Measurements from ENCODE around the gene PGD.
A peak's percentile ranks its signal among the peaks of the same experiment; 100 is the strongest.
"Not testable (repeated sequence)": the region's sequence is repeated elsewhere in the genome, so short reads cannot be mapped to it uniquely, and the experiment has no call there.

Gene PGD

DNA sequence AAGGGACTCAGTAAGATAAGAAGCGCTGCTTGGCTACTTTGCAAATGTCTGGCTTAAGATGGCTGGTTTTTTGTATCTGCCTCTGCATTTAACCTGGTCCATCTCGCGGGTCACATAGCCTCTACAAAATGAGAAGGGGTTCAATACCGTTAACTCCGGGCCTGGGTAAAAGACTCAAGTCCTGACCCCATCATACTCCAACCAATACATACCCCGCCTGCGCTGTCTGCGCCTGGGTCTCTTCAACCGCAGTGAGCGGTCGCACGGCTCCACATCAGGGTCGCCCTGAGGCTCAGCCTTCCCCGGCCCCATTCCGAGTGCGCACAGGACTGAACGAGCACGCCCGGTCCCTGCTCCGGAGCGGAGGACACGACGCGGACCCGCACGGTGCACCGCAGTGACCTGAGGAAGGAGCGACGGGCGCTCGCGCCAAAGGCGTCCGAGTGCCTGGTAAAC is 558 bp upstream of the PGD start:
- DNase-seq, result peak in 1 of 58 donors; percentile 56

DNA sequence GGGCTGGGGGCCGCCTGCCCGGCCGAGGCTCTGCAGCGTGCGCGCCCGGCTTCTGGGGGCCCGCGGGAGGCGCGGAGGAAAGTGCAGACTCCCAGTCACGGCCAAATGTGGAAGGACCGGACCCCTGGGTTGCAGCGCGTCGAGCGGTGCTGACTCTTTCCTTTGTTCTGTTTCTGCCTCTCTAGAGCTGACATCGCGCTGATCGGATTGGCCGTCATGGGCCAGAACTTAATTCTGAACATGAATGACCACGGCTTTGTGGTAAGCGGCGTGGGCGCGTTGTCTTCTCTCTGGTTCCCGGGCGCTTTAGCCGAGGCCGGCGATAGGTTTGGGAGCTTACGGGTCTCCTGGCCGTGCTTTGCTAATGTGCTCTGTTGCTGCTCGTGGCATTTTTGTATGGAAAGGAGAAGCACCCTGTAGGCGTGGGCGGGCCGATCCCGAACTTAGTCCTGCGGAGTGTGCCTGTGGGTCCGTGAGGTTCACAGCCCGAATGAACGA is 629 bp downstream of the PGD start:
- DNase-seq, result peak in 11 of 58 donors; percentile 10 to 49 (median 32)

GRCh38 chr1:10400013-10400412 is 1.1 kb downstream of the PGD start:
- no peak for DNase-seq

- no peak for DNase-seq
Measured at GRCh38 chr1:10401281-10401680, 2.4 kb downstream of the PGD start.

DNA sequence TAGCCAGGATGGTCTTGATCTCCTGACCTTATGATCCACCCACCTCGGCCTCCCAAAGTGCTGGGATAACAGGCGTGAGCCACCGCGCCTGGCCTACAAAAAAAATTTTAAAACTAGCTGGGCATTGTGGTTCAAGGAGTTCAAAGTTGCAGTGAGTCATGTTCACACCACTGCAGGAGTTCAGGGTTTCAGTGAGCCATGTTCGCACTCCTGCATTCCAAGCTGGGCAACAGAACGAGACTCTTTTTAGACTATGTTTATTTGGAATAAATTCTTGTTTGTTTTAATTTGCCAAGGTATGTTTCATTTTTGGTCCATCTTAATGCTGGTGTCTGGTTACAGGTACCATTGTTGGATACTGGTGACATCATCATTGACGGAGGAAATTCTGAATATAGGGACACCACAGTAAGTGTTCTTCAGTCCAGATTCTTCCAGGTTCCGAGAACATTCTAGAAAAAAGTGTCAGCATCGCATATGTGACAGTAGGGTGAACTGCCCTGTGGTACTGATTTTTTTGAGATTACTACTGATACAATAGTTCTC is 3.9 kb downstream of the PGD start:
- DNase-seq, result no peak

DNA sequence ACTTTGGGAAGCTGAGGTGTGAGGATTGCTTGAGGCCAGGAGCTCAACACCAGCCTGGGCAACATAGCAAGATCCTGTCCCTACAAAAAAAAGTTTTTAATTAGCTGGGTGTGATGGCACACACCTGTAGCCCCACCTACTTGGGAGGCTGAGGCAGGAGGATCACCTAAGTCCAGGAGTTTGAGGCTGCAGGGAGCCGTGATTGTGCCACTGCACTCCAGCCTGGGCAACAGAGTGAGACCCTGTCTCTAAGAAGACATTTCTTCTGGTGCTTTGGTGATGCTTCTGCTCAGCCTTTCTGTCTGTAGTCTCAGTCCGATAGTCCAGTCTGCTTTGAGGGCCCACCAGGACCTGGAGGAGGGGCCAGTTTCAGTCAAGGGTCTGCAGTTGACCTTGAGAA is 8.3 kb downstream of the PGD start:
- DNase-seq, result no peak

- peak in 5 of 58 donors; percentile 6 to 16 (median 8) for DNase-seq
Measured at GRCh38 chr1:10415211-10415930, 16.5 kb downstream of the PGD start.

- DNase-seq, result not testable (repeated sequence)
Measured at GRCh38 chr1:10415967-10416366, 17.1 kb downstream of the PGD start.

DNA sequence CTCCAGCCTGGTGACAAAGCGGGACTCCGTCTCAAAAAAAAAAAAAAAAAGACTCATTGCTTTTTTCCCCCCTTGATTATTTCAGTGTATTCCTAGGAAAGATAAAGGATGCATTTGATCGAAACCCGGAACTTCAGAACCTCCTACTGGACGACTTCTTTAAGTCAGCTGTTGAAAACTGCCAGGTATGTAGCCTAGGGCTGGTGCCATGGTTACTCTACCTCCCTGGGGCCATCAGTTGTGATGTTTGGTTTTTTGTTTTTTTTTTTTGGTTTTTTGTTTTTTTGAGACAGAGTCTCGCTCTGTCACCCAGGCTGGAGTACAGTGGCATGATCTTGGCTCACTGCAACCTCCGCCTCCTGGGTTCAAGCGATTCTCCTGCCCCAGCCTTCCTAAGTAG is 19.9 kb downstream of the PGD start:
- DNase-seq, result not testable (repeated sequence)

- no peak for DNase-seq
Measured at GRCh38 chr1:10419351-10419750, 20.5 kb downstream of the PGD start.

- DNase-seq, result no peak
Measured at GRCh38 chr1:10421637-10422036, 22.8 kb downstream of the PGD start.

- peak in 2 of 58 donors; percentile 7 to 14 for DNase-seq
Measured at GRCh38 chr1:10424034-10424433, 25.2 kb downstream of the PGD start.

DNA sequence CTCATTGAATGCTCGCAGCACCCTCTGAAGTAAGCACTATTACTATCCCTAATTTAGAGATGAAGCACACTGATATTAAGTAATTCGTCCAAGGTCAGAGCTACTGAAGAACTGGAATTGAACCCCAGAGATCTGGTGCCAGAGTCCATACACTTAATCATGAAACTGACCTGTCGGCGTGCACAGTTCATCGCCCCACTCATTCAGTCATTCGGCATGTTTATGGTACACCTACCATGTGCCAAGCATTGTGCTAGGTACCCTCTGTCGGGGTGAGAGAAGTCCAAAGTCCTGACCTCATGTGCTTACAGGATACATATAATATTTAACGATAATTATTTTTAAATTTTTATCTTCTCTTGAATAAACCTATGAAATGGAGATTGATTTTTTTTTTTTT is 25.8 kb downstream of the PGD start:
- no peak for DNase-seq

DNA sequence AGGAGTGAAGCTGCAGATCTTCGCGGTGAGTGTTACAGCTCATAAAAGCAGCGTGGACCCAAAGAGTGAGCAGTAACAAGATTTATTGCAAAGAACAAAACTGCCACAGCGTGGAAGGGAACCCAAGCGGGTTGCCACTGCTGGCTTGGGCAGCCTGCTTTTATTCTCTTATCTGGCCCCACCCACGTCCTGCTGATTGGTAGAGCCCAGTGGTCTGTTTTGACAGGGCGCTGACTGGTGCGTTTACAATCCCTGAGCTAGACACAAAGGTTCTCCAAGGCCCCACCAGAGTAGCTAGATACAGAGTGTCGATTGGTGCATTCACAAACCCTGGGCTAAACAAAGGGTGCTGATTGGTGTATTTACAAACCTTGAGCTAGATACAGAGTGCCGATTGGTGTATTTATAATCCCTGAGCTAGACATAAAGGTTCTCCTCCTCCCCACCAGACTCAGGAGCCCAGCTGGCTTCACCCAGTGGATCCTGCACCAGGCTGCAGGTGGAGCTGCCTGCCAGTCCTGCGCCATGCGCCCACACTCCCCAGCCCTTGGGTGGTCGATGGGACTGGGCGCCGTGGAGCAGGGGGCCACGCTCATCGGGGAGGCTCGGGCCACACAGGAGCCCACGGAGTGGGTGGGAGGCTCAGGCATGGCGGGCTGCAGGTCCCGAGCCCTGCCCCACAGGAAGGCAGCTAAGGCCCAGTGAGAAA is 27.1 kb downstream of the PGD start:
- not testable (repeated sequence) for DNase-seq

- DNase-seq, result not testable (repeated sequence)
Measured at GRCh38 chr1:10426535-10426848, 27.6 kb downstream of the PGD start.

- no peak for DNase-seq
Measured at GRCh38 chr1:10428984-10429383, 30.1 kb downstream of the PGD start.

DNA sequence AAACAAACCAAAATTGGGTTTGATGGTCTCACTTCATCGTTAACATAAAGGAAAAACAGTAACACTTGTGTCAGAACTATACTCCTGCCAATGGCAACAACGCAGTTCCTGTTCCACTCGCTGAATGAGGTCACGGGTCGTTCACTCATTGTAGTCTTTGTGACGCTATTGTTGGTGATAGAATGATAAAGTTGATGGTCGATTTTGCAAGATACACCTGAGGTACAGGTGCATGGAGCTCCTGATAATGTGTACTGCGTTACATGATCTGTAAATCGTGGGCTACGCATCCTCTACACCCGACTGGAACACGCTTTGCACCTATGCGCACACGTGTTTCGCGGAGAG is 31.0 kb downstream of the PGD start:
- DNase-seq, result no peak

DNA sequence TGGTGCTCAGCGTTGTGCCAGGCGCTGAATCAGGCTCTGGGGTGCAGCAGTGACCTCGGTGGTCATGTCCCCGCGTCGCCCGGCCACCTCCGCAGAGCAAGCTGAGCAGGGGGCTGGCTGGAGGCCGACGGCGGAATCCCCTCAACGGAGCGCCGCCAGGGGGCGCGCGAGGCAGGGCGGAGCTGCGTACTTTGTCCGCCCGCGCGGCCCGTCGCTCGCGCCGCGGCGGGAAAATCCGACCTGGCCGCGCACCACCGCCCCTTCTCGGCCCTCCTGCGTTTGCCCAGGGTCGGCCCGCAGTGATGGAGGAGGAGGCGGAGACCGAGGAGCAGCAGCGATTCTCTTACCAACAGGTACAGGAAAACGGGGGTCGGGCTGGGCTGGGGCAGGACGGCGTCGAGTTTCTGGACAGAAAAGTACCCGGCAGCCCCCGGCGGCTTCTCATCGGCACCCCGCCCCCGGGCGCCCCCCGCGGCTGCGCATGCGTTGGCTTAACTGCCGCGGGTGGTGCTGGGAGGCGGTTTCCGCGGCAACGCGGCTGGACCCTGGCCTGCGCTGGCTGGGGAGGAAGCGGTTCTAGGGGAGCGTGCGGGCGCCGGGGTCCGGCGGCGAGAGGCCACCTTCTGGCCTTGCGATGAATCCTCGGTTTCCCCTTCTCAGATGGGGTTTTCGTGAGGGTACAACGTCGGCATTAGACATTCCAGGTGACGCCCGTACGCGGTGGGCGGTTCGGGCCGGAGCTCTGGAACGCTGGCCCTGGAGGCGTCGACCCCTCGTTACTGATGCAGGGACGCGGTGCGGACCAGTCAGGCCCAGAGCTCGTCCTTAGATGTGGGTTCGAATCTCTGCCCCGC is 31.6 kb downstream of the PGD start, which contains the start of gene CENPS:
Gene CENPS (plus strand): TSS at position 218 of the 854 bp plus-strand sequence. CDS start 85 bp downstream, at position 303.
- peak in 57 of 58 donors; percentile 47 to 96 (median 84) for DNase-seq

DNA sequence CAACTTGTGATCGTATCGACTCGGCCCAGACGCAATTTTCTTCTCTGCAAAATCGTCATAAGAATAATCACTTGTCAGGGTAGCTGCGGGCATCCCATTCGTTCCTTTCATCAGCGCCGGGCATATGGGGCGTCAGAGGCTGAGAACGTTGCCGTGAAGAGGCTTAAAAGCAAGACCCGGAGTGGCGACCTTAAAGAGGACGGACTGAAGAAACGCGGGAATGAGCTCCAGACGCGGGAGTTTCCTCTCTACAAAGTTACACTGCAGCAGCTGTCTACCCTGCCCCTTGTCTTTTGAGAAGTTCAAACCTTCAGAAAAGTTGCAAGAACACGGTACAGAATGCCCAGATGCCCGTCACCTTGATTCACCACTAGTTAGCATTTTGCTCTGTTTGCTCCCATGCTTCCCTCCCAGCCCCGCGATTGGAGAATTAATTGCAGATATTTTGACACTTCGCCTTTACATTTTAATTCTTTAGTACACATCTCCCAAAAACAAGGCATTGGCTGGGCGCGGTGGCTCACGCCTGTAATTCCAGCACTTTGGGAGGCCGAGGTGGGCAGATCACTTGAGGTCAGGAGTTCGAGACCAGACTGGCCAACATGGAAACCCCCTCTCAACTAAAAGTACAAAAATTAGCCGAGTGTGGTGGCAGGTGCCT is 32.3 kb downstream of the PGD start:
- DNase-seq, result peak in 1 of 58 donors; percentile 35

GRCh38 chr1:10432910-10433700 is 34.2 kb downstream of the PGD start:
- no peak for DNase-seq

All from anterior cingulate cortex (tissue), 58 donors.